NK-92 (cell line): ENCODE data around the gene WHRN.

Source experiments
- DNase-seq: peaks from one replicate; lab custom pipeline; 2025; ENCODE audit not compliant: unreplicated experiment; lab: John Stamatoyannopoulos, UW

Gene WHRN

GRCh38 chr9:114450833-114451706, 54.2 kb downstream of the WHRN start:
- no peak for DNase-seq

- DNase-seq: no peak
Observed at GRCh38 chr9:114450181-114450580, 55.1 kb downstream of the WHRN start.

- no peak for DNase-seq
Observed at GRCh38 chr9:114449236-114449635, 56.0 kb downstream of the WHRN start.

- no peak for DNase-seq
Observed at GRCh38 chr9:114448706-114449105, 56.6 kb downstream of the WHRN start.

GRCh38 chr9:114446672-114447450, 58.4 kb downstream of the WHRN start:
- DNase-seq: no peak

- DNase-seq: no peak
Observed at GRCh38 chr9:114446036-114446435, 59.2 kb downstream of the WHRN start.

GRCh38 chr9:114445616-114446015, 59.7 kb downstream of the WHRN start:
- no peak for DNase-seq

GRCh38 chr9:114442022-114442421, 63.3 kb downstream of the WHRN start:
- DNase-seq: no peak

GRCh38 chr9:114437401-114437893, 67.8 kb downstream of the WHRN start:
- no peak for DNase-seq

GRCh38 chr9:114434878-114435311, 70.4 kb downstream of the WHRN start:
- DNase-seq: no peak

GRCh38 chr9:114433720-114434255, 71.5 kb downstream of the WHRN start:
- DNase-seq: no peak

- no peak for DNase-seq
Observed at GRCh38 chr9:114433086-114433485, 72.2 kb downstream of the WHRN start.

- no peak for DNase-seq
Observed at GRCh38 chr9:114432323-114433067, 72.8 kb downstream of the WHRN start.

GRCh38 chr9:114431770-114432169, 73.5 kb downstream of the WHRN start:
- no peak for DNase-seq

- no peak for DNase-seq
Observed at GRCh38 chr9:114431003-114431402, 74.3 kb downstream of the WHRN start.

- no peak for DNase-seq
Observed at GRCh38 chr9:114430457-114430856, 74.8 kb downstream of the WHRN start.

- no peak for DNase-seq
Observed at GRCh38 chr9:114429488-114429887, 75.8 kb downstream of the WHRN start.

- DNase-seq: no peak
Observed at GRCh38 chr9:114428466-114428865, 76.8 kb downstream of the WHRN start.

- no peak for DNase-seq
Observed at GRCh38 chr9:114427644-114428043, 77.6 kb downstream of the WHRN start.

GRCh38 chr9:114426046-114426948, 79.0 kb downstream of the WHRN start:
- DNase-seq: no peak
